ENCODE measurements around the gene CEACAM4. TPM values are rescaled to one million over a fixed set of nuclear protein-coding genes. Genes with fewer than 3 reads are reported as not detected.
"Not testable (repeated sequence)": the region's sequence is repeated elsewhere in the genome, so short reads cannot be mapped to it uniquely, and the experiment has no call there.

The CEACAM4 gene
- total RNA-seq, 4 donors from 2014 or later = 0.52 to 2.6 (median 0.93) TPM; not detected in 1

DNA sequence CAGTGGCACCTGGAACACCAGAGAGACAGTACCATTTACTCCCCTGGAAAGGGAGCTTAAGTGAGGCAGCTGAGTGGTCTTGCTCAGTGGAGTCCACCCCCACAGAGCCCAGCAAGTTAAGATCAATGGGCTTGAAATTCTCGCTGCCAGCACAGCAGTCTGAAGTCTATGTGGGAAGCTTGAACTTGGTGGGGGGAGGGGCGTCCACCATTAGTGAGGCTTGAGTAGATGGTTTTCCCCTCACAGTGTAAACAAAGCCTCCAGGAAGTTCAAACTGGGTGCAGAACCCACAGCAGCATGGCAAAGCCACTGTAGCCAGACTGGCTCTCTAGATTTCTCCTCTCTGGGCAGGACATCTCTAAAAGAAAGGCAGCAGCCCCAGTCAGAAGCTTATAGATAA lies 30.3 kb upstream of the CEACAM4 start:
- H3K9me3 ChIP-seq = peaks cover 0 to 39% (median 0%) of the 10 kb centered on the region in 3 donors
- no peaks in the 10 kb centered on the region for H3K4me1 ChIP-seq
- H3K27ac ChIP-seq = no peak overlapping the region
- 20% methylated on average over 1 of the region's 2 CpGs; no CpG with 5 or more reads in 1 of the 2 donors for WGBS, 2 donors (ENCODE audit: low coverage in 1 of 2)
- no peaks in the 10 kb centered on the region for H3K36me3 ChIP-seq
- H3K27me3 ChIP-seq = peaks cover 32% of the 10 kb centered on the region
- ATAC-seq = no peak
- no peak overlapping the region for H3K4me3 ChIP-seq
- TF ChIP-seq, protein P1, sequence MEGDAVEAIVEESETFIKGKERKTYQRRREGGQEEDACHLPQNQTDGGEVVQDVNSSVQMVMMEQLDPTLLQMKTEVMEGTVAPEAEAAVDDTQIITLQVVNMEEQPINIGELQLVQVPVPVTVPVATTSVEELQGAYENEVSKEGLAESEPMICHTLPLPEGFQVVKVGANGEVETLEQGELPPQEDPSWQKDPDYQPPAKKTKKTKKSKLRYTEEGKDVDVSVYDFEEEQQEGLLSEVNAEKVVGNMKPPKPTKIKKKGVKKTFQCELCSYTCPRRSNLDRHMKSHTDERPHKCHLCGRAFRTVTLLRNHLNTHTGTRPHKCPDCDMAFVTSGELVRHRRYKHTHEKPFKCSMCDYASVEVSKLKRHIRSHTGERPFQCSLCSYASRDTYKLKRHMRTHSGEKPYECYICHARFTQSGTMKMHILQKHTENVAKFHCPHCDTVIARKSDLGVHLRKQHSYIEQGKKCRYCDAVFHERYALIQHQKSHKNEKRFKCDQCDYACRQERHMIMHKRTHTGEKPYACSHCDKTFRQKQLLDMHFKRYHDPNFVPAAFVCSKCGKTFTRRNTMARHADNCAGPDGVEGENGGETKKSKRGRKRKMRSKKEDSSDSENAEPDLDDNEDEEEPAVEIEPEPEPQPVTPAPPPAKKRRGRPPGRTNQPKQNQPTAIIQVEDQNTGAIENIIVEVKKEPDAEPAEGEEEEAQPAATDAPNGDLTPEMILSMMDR (IDR thresholded peaks at IDR 0.05) = no peak
- TF ChIP-seq POLR2AphosphoS5 (IDR thresholded peaks at IDR 0.05) = no peak
- no peak for TF ChIP-seq POLR2A (IDR thresholded peaks at IDR 0.05)
- TF ChIP-seq EP300 (IDR thresholded peaks at IDR 0.05) = no peak

DNA sequence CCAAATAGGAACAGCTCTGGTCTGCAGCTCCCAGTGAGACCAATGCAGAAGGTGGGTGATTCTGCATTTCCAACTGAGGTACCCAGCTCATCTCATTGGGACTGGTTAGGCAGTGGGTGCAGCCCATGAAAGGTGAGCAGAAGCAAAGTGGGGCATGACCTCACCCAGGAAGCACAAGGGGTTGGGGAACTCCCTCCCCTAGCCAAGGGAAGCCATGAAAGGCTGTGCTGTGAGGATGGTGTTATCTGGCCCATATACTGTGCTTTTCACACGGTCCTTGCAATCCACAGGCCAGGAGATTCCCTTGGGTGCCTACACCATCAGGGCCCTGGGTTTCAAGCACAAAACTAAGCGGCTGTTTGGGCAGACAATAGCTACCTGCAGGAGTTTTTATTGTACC lies 29.9 kb upstream of the CEACAM4 start:
- H3K27ac ChIP-seq, H3K4me1 ChIP-seq, H3K36me3 ChIP-seq, ATAC-seq, H3K4me3 ChIP-seq: not testable (repeated sequence)
- H3K27me3 ChIP-seq = peaks cover 36% of the 10 kb centered on the region
- no CpG with 5 or more reads among the region's 2 CpGs for WGBS, 2 donors (ENCODE audit: low coverage in 1 of 2)
- H3K9me3 ChIP-seq = peaks cover 0 to 35% (median 0%) of the 10 kb centered on the region in 3 donors

DNA sequence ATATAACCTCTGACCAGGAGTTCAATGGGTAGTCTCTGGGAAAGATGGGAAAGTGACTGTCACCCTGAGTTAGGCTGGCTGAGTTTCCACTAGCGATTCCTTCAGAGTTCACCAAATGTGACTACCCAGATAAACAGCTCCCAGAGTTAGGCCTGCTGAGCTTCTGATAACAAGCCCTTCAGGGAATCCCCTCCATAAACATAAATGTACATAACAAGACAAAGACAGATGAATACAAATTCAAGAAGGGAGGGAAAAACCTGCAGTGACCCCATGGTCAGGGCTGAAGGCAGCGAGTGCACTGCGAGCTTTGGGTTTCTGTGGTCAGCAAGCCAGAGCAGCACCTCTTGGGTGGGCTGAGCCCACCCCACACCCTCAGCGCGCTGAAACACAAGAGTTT lies 25.4 kb upstream of the CEACAM4 start:
- Histone ChIP-seq H3K4me1 (no peaks in the 10 kb centered on the region), H3K27me3 (peaks cover 70% of the 10 kb centered on the region), H3K27ac (no peak overlapping the region), H3K9me3 (peaks cover 0 to 28% (median 0%) of the 10 kb centered on the region in 3 donors), H3K4me3 (no peak overlapping the region), H3K36me3 (no peaks in the 10 kb centered on the region)
- ATAC-seq = no peak
- WGBS, 2 donors (ENCODE audit: low coverage in 1 of 2) = 20 to 58% methylated on average over 2 to 4 of the region's 5 CpGs
- TF ChIP-seq, protein P1 (IDR thresholded peaks at IDR 0.05) = no peak
- no peak for TF ChIP-seq POLR2AphosphoS5 (IDR thresholded peaks at IDR 0.05)
- TF ChIP-seq EP300 (IDR thresholded peaks at IDR 0.05) = no peak
- TF ChIP-seq POLR2A (IDR thresholded peaks at IDR 0.05) = no peak

DNA sequence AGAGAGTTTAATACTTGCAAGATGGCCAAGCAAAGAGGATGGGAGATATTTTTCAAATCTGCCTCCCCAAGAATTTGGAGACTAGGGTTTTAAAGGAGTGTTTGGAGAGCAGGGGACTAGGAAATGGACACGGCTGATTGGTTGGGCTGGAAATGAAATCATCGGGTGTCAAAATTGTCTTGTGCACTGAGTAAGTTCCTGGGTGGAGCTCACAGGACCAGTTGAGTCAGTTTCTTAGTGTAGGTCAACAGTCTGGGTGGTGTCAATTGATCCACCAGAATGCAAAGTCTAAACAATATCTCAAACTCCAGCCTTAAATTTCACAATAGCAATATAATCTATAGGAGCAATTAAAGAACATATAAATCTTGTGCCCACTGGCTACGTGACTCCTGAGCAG lies 23.0 kb upstream of the CEACAM4 start:
- no peak overlapping the region for H3K27ac ChIP-seq
- no peaks in the 10 kb centered on the region for H3K4me1 ChIP-seq
- peaks cover 62% of the 10 kb centered on the region for H3K27me3 ChIP-seq
- H3K9me3 ChIP-seq = peaks cover 0 to 26% (median 0%) of the 10 kb centered on the region in 3 donors
- ATAC-seq = no peak
- TF ChIP-seq, protein P1 (IDR thresholded peaks at IDR 0.05) = no peak
- TF ChIP-seq EP300 (IDR thresholded peaks at IDR 0.05) = no peak
- TF ChIP-seq POLR2AphosphoS5 (IDR thresholded peaks at IDR 0.05) = no peak
- no peak for TF ChIP-seq POLR2A (IDR thresholded peaks at IDR 0.05)
- WGBS, 2 donors (ENCODE audit: low coverage in 1 of 2) = 53 to 58% methylated on average over 2 to 3 of the region's 3 CpGs
- H3K4me3 ChIP-seq = no peak overlapping the region
- H3K36me3 ChIP-seq = no peaks in the 10 kb centered on the region

DNA sequence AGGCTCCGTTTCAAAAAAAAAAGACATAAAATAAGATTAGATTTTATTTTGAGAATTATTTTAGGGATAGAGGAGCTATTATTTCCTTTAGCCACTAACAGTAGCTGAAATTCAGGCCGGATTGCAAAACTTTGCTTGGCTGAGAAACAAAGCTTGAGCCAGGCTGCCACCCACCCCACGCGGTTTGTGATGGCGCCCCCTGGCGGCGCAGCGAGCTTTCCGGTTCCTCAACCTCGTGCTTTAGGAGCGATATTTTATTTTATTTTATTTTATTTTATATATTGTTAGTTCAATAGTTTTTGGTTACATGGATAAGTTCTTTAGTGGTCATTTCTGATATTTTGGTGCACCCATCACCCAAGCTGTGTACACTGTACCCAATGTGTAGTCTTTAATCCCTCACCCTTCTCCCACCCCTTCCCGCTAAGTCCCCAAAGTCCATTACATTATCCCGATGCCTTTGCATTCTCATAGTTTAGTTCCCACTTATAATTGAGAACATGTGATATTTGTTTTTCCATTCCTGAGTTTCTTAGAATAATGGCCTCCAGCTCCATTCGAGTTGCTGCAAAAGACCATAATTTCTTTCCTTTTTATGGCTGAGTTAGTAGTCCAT lies 19.8 kb upstream of the CEACAM4 start:
- no peak for ATAC-seq
- no peaks in the 10 kb centered on the region for H3K4me1 ChIP-seq
- H3K9me3 ChIP-seq = no peaks in the 10 kb centered on the region
- TF ChIP-seq POLR2AphosphoS5 (IDR thresholded peaks at IDR 0.05) (no peak), EP300 (IDR thresholded peaks at IDR 0.05) (no peak), POLR2A (IDR thresholded peaks at IDR 0.05) (no peak)
- TF ChIP-seq, protein P1 (IDR thresholded peaks at IDR 0.05) = peak in 1 of 4 experiments; percentile 14
- H3K4me3 ChIP-seq = no peak overlapping the region
- H3K36me3 ChIP-seq = no peaks in the 10 kb centered on the region
- peaks cover 44% of the 10 kb centered on the region for H3K27me3 ChIP-seq
- H3K27ac ChIP-seq = no peak overlapping the region
- WGBS, 2 donors (ENCODE audit: low coverage in 1 of 2) = 39 to 40% methylated on average over 10 to 14 of the region's 14 CpGs
